Testis (tissue), 2 donors: ENCODE data around the gene CDK1.

Source experiments
- CTCF ChIP-seq, 3 experiments: fragments of 450-650 bp in 2 of 3; fragments of 200-600 bp in 1 of 3; sonication (generic) in 1 of 3; IDR thresholded peaks; one replicate each; pipeline ENCODE4 v1.5.1; 2016 to 2019; ENCODE audit warnings: antibody characterized with exemption in 3 of 3, mild to moderate bottlenecking in 2 of 3, moderate library complexity in 1 of 3
- POLR2A ChIP-seq: fragments of 450-650 bp; IDR thresholded peaks from one replicate; pipeline ENCODE4 v1.6.1; 2017; ENCODE audit warnings: antibody characterized with exemption, mild to moderate bottlenecking, moderate library complexity

GRCh38 chr10:60797200-60797599 lies 18.9 kb downstream of the CDK1 start:
- TF ChIP-seq POLR2A (no peak), CTCF (IDR thresholded peaks at IDR 0.05) (no peak)
